GM21717 (cell line): ENCODE results near the gene MFSD1.
A peak's percentile ranks its signal among the peaks of the same experiment; 100 is the strongest.

Experiments used
- ATAC-seq: cut with Tn5 transposase; IDR thresholded peaks from one replicate; pipeline ENCODE4 v1.9.1; 2021; ENCODE audit warnings: mild to moderate bottlenecking, moderate library complexity; ENCODE audit not compliant: unreplicated experiment

The MFSD1 gene, protein sequence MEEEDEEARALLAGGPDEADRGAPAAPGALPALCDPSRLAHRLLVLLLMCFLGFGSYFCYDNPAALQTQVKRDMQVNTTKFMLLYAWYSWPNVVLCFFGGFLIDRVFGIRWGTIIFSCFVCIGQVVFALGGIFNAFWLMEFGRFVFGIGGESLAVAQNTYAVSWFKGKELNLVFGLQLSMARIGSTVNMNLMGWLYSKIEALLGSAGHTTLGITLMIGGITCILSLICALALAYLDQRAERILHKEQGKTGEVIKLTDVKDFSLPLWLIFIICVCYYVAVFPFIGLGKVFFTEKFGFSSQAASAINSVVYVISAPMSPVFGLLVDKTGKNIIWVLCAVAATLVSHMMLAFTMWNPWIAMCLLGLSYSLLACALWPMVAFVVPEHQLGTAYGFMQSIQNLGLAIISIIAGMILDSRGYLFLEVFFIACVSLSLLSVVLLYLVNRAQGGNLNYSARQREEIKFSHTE

DNA sequence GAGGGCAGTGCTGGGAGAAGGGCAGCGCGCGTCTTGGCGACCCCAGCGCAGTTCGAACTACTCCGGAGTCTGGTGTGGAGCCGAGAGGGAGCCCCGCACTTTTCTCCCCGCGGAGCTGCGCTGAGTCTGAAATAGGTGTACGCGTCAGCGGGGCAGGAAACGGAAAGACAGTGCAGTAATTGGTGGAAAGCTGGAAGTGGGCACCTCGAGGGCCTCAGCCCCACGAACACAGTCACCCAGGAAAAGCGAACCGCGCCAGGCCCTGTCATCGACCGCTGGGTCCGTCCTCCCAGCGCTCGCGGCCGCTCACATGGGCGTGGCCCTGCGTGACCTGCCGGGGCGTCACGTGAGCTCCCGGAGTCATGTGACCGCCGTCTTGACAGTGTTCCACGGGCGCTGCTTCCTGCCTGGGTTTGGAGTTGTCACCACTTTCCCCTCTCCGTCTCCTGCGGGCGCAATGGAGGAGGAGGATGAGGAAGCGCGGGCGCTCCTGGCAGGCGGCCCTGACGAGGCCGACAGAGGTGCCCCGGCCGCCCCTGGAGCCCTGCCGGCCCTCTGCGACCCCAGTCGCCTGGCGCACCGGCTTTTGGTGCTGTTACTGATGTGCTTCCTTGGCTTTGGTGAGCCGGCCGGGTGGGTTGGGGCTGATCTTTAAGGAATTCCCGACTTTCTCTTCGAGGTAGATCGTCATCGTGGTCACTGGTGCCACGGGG, at the start of gene MFSD1:
Gene MFSD1, plus strand, starts transcription at position 359 of the 713 bp plus-strand sequence. Its CDS starts 99 bp downstream, at position 458.
- ATAC-seq, result peak; percentile 99

DNA sequence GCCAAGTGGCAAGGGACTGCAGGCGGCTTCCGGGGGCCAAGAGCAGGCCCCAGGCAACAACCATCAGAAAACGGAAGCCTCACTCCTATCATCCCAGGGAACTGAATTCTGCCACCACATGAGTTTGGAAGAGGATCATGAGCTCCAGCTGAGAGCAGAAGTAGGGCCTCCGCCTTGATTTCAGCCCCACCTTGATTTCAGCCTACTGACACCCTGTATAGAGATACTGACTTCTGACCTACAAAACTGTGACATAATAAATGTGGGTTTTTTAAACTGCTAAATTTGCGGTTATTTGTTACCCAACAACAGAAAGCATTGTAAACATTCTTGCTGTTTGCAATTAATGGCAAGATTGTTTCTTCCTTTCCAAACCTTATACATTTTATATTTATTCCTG, 48.0 kb upstream of the MFSD1 start:
- no peak for ATAC-seq

DNA sequence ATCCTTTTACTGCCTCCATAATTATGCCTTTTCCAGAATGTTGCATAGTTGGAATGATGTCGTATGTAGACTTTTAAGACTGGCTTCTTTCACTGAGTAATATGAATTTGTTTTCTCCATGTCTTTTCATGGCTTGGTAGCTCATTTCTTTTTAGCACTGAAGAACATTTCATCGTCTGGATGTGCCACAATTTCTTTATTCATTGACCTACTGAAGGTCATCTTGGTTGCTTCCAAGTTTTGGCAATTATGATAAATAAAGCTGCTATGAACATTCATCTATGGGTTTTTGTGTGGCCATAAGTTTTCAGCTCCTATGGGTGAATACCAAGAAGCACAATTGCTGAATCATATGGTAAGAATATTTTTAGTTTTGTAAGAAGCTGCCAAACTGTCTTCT, 46.4 kb upstream of the MFSD1 start:
- no peak for ATAC-seq

DNA sequence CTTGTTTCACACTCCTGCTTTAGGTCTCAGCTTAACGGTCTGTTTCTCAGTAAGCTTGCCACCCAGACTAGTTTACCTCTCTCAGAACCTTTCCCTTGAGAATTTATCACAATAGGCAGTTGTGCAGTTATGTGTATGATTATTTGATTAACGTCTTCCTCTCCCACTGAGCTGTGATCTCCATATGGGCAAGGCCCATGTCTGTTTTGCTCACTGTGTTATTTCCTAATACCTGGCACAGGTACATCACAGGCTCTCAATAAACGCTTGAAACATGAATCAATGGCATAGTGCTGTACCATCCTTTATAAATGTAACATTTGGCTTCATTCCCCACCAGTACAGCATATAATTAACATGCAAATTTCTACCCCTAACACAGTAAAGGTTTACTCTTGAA, 40.5 kb upstream of the MFSD1 start:
- no peak for ATAC-seq

DNA sequence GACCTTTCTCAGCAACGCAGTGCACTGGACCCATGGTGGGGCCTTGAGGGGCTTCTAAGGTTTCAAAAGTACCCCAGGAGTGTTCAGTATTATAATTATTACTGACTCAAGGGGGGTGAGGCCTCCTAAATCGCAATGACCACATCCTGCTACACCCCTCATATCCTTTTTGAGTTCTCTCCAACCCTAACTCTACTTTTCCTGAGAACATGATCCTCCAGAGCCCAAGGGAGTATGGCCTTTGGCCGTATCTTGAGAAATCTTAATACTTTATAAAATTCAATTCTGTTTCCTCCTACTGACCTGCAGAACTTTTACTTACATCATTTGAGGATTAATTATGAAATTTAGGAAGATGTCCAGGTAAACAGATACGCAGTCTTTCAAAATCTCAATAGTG, 39.2 kb upstream of the MFSD1 start:
- ATAC-seq, result no peak

DNA sequence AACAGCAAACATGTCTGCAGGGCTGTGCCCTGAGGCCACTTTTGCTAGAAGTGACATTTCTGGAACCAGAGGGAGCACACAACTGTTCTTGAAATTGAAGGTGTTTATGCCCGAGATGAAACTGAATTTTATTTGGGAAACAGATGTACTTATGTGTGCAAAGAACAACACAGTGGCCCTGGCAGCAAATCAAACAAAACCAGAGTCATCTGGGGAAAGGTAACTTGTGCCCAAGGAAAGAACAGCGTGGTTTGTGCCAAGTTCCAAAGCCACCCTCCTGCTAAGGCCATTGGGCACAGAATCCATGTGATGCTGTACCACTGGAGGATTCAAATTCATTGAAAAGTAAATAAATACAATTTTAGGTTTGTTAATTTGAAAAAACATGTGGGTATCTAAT, 38.4 kb upstream of the MFSD1 start:
- no peak for ATAC-seq

DNA sequence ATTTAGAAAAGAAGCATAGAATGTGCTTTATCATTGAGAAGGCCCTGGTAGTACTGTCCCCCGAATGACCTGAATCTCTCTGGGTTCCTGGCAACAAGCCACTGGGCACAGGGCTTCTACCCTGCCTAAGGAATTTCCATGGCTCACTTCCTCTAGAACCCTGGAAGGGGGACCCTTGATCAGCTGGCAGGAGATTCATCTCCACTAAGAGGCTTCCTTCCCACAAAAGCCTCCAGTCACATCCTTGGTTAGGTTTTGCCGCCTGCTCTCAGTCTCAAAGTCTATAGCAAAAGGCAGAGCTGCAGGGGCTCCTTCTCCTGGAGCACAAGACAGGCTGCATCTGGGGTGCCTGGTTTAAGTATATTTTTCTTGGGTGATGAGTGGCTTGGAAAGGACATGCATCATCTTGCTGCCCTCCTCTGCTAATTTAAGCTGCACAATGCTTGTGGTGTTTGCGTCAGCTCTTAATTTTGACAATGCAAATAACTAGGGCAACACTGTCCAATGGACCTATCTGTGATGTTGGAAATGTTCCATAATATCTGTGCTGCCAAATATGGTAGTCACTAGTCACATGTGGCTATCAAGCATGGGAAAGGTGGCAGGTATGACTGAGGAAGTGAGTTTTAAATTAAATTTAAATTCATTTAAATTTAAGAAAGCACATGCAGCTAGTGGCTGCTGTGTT, 36.2 kb upstream of the MFSD1 start:
- ATAC-seq, result no peak

DNA sequence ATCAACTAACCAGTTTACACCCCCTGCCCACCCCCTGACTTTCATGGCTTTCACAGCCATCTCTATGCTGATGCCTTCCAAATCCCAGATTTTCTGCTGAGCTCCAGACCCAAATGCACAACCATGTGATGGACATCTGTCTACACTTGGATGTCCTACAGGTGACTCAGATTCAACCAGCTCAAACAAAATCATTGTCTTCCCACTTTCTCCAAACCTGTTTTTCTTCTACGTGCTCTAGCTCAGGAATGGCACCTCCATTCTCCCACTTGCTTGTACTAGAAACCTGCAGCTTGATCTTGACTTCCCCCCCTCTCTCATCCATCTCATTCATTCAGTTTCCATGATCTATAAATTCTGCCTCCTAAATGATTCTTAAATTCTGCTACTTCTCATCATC, 35.5 kb upstream of the MFSD1 start:
- no peak for ATAC-seq

DNA sequence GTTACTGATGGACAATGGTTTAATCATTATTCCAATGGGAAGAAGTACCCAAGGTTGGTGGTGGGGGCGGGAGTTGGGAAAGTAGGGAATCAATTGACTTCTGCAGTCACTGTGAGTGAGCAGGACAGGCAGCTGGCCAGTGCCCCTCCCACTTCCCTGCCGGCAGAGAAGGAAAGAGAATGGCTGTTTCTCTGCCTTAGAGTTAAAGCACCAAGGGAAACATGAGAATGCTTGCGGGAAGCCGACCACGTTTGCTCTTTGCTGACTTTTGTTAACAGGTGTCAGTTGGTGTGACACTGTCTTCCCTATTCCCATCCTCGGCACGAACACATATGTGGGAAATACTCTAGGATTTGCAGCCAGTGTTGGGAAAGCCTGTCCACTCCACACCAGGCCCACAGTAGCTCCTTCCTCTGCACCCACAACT, 33.5 kb upstream of the MFSD1 start:
- no peak for ATAC-seq

DNA sequence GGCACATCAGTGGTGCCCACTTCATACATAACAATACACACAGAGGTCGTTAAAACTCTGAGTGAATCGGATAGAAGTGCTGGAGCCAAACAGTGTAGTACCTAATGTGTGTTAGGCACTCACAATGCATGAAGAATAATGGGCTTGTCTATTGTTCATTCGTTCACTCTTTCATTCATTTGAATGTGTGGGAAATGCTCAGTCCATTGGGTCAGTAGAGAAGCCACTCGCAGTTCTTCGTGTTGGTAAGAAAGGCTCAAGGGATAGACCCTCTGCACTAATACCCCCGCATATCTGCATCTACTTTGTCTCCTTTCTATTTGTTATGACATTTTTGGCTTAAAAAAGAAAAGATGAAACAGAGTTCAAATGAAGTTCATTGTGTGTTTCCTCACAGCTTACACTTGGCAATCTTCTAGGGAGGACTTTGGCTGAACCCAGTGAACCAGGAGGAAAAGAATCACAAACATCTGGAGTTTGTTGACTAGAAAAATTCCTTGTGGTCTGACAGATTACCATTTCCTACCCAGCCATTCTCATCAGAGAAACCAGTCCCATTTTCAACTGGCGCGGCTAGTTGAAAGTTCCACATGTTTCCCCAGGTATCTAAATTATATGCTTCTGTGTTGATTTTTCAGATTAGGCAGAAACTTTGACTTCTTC, 32.8 kb upstream of the MFSD1 start:
- no peak for ATAC-seq

DNA sequence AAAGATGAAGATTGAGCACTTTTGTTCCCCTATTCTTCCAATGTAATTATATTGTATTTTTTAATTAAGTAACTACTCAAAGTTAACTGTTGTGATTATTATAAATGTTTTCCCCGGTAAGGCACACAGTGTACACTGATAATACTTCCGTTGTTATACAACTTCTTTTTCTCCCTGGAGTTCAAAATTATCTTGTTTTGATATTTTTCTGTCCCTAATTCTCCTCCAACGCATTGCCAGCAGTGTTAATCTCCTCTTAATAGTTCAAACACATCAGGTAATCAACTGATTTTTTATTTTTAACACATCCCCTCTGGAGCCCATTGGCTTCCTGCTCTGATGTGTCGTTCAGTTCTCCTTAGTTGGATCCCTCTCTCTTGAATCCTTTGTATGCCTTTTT, 32.3 kb upstream of the MFSD1 start:
- ATAC-seq, result no peak

DNA sequence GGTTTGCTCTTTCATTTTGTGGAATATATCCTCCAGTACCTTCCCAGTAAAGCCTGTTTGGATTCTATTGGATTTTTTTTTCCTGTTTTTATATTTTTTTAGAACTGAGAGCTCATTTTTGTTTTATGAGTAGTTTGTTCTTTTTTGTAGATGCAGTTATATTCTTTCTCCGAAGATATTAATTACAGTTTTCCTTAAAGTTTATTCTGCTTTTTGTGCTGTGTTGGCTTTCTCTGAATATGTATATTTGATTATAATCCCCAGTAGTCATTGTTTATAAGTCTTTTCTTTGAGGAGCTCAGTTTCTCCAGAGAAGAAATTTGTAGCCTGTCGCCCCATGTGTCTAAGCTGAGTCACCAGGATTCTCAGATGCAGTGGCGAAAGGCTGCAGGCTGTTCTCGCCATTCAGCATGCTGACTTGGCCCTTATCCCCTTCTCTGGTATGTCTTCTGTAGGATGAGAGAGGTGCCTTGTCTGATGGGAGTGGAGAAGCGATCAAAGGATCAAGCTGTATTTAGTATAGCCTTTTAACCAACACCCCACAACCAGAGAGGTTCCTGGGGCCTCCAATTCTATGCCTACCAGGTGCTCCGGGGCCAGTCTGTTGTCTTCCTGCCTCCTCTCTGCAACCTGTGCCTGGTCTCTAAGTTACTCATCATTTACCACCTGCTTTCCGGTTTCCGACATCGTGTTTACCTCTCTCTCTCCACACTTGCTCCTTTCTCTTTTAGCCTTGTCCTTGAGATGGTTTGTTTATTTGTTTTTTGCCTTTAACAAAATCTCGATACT, 31.7 kb upstream of the MFSD1 start:
- no peak for ATAC-seq

DNA sequence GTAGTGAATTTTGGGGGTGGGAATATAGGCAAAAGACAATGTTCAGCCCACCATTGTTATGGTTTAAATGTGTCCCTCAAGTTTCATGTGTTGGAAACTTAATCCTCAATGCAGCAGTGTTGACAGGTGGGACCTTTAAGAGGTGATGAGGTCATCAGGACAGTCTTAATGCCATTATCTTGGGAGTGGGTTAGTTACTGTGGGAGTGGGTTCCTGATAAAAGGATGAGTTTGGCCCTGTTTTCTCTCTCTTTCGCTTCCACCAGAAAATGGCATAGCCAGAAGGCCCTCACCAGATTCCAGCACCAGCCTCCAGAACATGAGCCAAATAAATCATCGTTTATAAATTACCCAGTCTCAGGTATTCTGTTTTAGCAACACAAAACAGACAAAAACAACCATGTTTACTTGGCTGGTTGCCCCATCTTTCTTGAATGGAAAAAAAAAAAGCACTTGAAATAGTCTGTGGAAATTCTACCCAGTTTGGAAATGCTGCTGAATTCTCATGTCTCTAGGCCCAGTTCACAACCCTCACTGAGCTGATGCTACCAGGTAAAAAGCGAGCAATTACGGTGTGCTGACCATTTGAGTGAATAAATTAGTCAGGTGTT, 31.0 kb upstream of the MFSD1 start:
- no peak for ATAC-seq

DNA sequence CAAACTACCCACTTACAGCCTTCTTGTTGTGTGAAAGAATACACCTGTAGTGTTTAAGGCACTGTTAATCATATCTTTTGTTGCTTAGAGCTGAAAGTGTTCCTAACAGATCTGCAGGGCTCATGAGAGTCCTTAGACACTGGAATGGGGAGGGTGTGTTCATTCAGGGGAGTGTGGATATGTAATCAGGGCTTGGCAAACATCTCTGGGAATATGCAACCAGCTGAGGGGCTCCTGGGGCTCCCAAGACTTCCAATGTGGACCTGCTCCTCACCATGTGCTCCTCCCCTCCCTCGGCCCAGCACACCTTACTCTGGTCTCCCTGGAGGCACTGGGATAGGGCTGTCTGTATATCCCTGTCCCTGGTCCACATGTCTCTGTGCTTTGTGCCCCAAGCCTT, 30.3 kb upstream of the MFSD1 start:
- no peak for ATAC-seq

DNA sequence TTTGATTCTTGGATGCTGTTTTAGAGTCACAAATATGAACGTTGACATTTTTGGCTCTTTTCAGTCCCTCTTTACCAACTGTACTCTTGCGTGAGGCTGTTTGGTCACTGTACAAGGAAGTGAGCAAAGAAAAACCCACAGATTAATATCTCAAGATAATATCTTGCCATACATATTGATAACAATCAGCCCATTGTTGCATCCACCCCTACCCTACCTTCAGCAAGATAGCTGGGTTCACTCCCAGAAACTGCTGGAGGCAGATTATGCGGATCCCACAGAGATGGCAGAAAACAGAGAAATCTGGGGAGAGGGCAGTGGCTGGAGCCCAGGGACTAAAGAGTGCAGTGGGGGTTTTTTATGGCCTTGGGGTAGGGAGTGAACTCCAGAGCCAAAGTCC, 29.9 kb upstream of the MFSD1 start:
- no peak for ATAC-seq

DNA sequence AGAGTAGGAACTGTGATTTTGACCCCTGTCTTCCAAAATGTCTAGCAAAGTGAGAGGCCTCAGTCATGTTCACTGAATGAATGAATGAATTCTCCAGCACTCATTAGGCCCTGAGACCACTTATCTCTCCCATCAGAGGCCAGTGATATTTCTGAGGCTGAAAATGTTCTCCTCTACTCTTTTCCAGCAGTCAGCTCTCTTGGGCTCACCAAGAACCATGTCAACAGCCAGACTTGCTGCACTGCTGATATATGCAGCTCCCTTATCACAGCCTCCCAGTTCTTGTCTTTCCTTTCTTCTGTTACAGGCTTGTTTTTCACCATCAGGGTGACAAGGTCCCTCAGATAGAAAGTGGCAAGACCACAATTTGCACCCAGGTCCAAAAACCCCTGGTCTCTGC, 28.7 kb upstream of the MFSD1 start:
- no peak for ATAC-seq

DNA sequence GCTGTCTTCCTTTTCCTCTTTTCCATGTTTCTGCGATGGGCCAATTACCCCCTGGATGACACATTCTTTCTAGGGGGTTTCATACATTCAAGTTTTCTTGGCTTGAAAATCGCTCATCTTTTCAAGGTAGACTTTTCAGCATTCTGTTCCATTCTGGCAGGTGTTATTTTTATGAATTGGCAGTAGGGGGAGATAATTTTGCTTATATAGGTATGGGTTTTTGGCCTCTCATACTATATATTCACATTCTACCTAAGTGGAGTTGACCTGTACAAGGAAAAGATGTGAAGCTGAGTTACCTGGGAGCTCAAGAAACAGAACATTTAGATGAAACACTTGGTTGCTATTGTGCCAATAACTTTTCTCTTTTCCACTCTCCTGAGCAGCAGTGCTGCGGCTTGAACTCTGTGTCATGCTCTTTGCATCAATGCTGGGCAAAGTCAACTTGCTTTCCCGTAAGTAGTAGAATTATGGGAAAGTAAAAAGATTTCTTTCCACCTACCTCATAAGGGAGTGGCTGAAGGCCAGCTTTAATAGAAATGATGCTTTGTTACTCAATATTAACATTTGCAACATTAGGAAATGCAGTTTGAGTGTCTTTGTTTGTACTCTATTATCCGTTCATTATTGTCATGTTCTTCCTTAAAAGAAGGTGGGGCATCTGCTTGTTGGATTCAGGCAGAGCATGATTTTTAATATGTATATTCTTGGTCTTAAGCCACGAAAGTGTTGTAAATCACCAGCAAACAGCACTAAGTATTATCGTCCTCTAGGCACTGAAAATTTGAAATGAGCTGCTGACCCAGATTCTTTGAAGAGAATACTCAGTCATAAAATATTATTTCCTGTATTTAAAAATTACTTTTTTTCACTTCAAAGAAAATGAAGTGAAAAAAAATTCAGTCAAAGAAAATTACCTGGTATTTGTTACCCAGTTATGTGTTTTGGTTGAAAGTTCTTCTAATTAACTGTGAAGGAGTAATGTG, 27.7 kb upstream of the MFSD1 start:
- ATAC-seq, result no peak

DNA sequence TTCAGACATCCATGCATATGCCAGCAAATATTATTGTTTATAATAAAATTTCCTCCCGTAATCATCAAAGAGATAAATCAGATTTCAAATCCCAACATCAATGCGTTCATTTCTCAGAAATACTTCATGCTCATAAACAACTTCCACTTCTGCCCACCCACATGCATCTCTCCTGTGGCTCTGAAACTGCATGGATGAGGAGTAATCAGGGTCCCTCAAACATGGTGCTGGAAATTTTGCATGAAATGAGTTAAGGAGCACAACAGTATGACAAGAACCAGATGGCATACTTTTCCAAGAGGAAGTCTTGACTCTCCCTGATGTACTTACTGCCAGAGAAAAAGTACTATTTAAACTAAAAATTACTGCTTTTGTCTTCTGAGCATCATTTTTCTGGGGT, 26.9 kb upstream of the MFSD1 start:
- no peak for ATAC-seq
